Muscle of leg (tissue), 11 donors: ENCODE data around the gene UROC1. TPM values are rescaled to one million over a fixed set of nuclear protein-coding genes. Genes with fewer than 3 reads are reported as not detected.

Experiments used
- DNase-seq: peaks from one replicate; pipeline ENCODE4 v3.0.0; 2013
- H3K27ac ChIP-seq: one replicate; pipeline ENCODE4 v1.5.1; 2013; ENCODE audit warnings: mild to moderate bottlenecking, low read length, control low read depth
- H3K27me3 ChIP-seq: one replicate; pipeline ENCODE4 v1.6.1; 2013; ENCODE audit warnings: low read length; ENCODE audit not compliant: control insufficient read depth, insufficient read depth
- H3K36me3 ChIP-seq: one replicate; pipeline ENCODE4 v1.6.1; 2013; ENCODE audit warnings: low read length; ENCODE audit not compliant: control insufficient read depth, insufficient read depth
- H3K4me1 ChIP-seq: one replicate; pipeline ENCODE4 v1.6.1; 2013; ENCODE audit warnings: low read length; ENCODE audit not compliant: control insufficient read depth, insufficient read depth
- H3K4me3 ChIP-seq: one replicate; pipeline ENCODE4 v1.5.1; 2013; ENCODE audit warnings: low read length, control low read depth
- H3K9me3 ChIP-seq: replicated peaks from 2 replicates; pipeline ENCODE4 v1.6.1; 2013; ENCODE audit warnings: low read depth, low read length; ENCODE audit not compliant: control insufficient read depth
- WGBS: methylation state at CpG from one replicate; pipeline ENCODE4 v1.1.5; 2013; ENCODE audit warnings: missing lambda C conversion rate; ENCODE audit not compliant: insufficient coverage; 5-methylcytosine and 5-hydroxymethylcytosine counted together
- polyA plus RNA-seq, 8 donors: library from polyadenylated mRNA; unstranded; fragments of 120-200 nt; gene quantifications; one replicate each; pipeline versions ENCODE4 v1.2.1 to v1.2.3, GENCODE V29; 2013; ENCODE audit warnings: inconsistent platforms in 1 of 8, low replicate concordance in 1 of 8; ENCODE audit not compliant: insufficient read length in 8 of 8, insufficient read depth in 1 of 8
- total RNA-seq: library from RNA; stranded (reverse); fragments of 120-200 nt; gene quantifications from one replicate; pipeline ENCODE4 v1.2.4, GENCODE V29; 2013

Gene UROC1
- total and polyA plus RNA-seq, 9 donors: 0.04 to 0.15 (median 0.09) TPM; not detected in 3

GRCh38 chr3:126553284-126554084 is 35.9 kb upstream of the UROC1 start:
- Histone ChIP-seq H3K4me3 (no peak overlapping the region), H3K27ac (no peak overlapping the region), H3K27me3 (peaks cover 5% of the 10 kb centered on the region), H3K36me3 (no peaks in the 10 kb centered on the region), H3K9me3 (no peaks in the 10 kb centered on the region), H3K4me1 (peaks cover 37% of the 10 kb centered on the region)
- 80% methylated on average over 14 of the region's 19 CpGs for WGBS
- DNase-seq: no peak

- H3K36me3 ChIP-seq: no peaks in the 10 kb centered on the region
- no peaks in the 10 kb centered on the region for H3K9me3 ChIP-seq
- peaks cover 8% of the 10 kb centered on the region for H3K27me3 ChIP-seq
- peak; percentile 46 for DNase-seq
- WGBS: 82% methylated on average over 8 of the region's 14 CpGs
- no peak overlapping the region for H3K4me3 ChIP-seq
- H3K4me1 ChIP-seq: peaks cover 37% of the 10 kb centered on the region
- H3K27ac ChIP-seq: no peak overlapping the region
Observed at GRCh38 chr3:126552688-126553283, 35.2 kb upstream of the UROC1 start.

GRCh38 chr3:126551839-126552687 is 34.5 kb upstream of the UROC1 start:
- no peaks in the 10 kb centered on the region for H3K36me3 ChIP-seq
- peaks cover 9% of the 10 kb centered on the region for H3K27me3 ChIP-seq
- no peak overlapping the region for H3K27ac ChIP-seq
- no peak for DNase-seq
- H3K4me3 ChIP-seq: no peak overlapping the region
- peaks cover 37% of the 10 kb centered on the region for H3K4me1 ChIP-seq
- no peaks in the 10 kb centered on the region for H3K9me3 ChIP-seq
- WGBS: 65% methylated on average over 17 of the region's 17 CpGs

GRCh38 chr3:126551121-126551838 is 33.7 kb upstream of the UROC1 start:
- no peaks in the 10 kb centered on the region for H3K9me3 ChIP-seq
- 59% methylated on average over 7 of the region's 13 CpGs for WGBS
- no peak overlapping the region for H3K4me3 ChIP-seq
- H3K27me3 ChIP-seq: peaks cover 11% of the 10 kb centered on the region
- peak; percentile 52 for DNase-seq
- H3K36me3 ChIP-seq: no peaks in the 10 kb centered on the region
- peaks cover 37% of the 10 kb centered on the region for H3K4me1 ChIP-seq
- H3K27ac ChIP-seq: no peak overlapping the region

GRCh38 chr3:126550488-126551051 is 33.0 kb upstream of the UROC1 start:
- peaks cover 11% of the 10 kb centered on the region for H3K27me3 ChIP-seq
- H3K4me1 ChIP-seq: peaks cover 37% of the 10 kb centered on the region
- H3K36me3 ChIP-seq: no peaks in the 10 kb centered on the region
- H3K27ac ChIP-seq: no peak overlapping the region
- no peak overlapping the region for H3K4me3 ChIP-seq
- 80% methylated on average over 10 of the region's 11 CpGs for WGBS
- DNase-seq: no peak
- H3K9me3 ChIP-seq: no peaks in the 10 kb centered on the region

- 73% methylated on average over 12 of the region's 12 CpGs for WGBS
- H3K36me3 ChIP-seq: no peaks in the 10 kb centered on the region
- H3K27ac ChIP-seq: no peak overlapping the region
- H3K4me3 ChIP-seq: no peak overlapping the region
- DNase-seq: no peak
- no peaks in the 10 kb centered on the region for H3K9me3 ChIP-seq
- H3K27me3 ChIP-seq: peaks cover 9% of the 10 kb centered on the region
- H3K4me1 ChIP-seq: peaks cover 37% of the 10 kb centered on the region
Observed at GRCh38 chr3:126549861-126550487, 32.4 kb upstream of the UROC1 start.

GRCh38 chr3:126548556-126549466 is 31.2 kb upstream of the UROC1 start:
- 27% methylated on average over 6 of the region's 9 CpGs for WGBS
- no peaks in the 10 kb centered on the region for H3K9me3 ChIP-seq
- no peak for DNase-seq
- no peak overlapping the region for H3K4me3 ChIP-seq
- no peak overlapping the region for H3K27ac ChIP-seq
- peaks cover 8% of the 10 kb centered on the region for H3K27me3 ChIP-seq
- no peaks in the 10 kb centered on the region for H3K36me3 ChIP-seq
- H3K4me1 ChIP-seq: peaks cover 37% of the 10 kb centered on the region

GRCh38 chr3:126547721-126548120 is 30.1 kb upstream of the UROC1 start:
- DNase-seq: peak; percentile 52
- Histone ChIP-seq H3K4me3 (no peak overlapping the region), H3K9me3 (no peaks in the 10 kb centered on the region), H3K27ac (no peak overlapping the region), H3K4me1 (peaks cover 40% of the 10 kb centered on the region), H3K27me3 (peaks cover 14% of the 10 kb centered on the region), H3K36me3 (no peaks in the 10 kb centered on the region)
- no CpG with 5 or more reads among the region's 1 CpG for WGBS
